WTC11 (cell line): ENCODE results near the gene CCS. TPM values are rescaled to one million over a fixed set of nuclear protein-coding genes. Genes with fewer than 3 reads are reported as not detected.

Source experiments
- ATAC-seq: fragments of 200-7000 bp; cut with Tn5 transposase; 2 replicates; pipeline ENCODE4 v1.10.0; 2021; ENCODE audit warnings: mild to moderate bottlenecking, moderate library complexity
- CTCF ChIA-PET: fragments of 300-600 bp; sonication (Branson Sonifier 250); formaldehyde crosslinking; loops from one replicate; lab custom pipeline; 2021; ENCODE audit warnings: antibody characterized with exemption; lab: Charles Lee
- POLR2A ChIA-PET: fragments of 350-600 bp; sonication (Branson Sonifier 250); formaldehyde crosslinking; loops from one replicate; lab custom pipeline; 2021; ENCODE audit warnings: antibody characterized with exemption; lab: Charles Lee
- DNase-seq: peaks from one replicate; pipeline ENCODE4 v3.0.0; 2021; ENCODE audit warnings: low spot score
- H3K27ac Mint-ChIP-seq: 2 replicates; pipeline ENCODE4 v1.8.0; 2021; ENCODE audit warnings: mixed read lengths
- H3K27me3 Mint-ChIP-seq: 2 replicates; pipeline ENCODE4 v1.8.0; 2021; ENCODE audit warnings: low read depth, mild to moderate bottlenecking, moderate library complexity, mixed read lengths
- H3K36me3 Mint-ChIP-seq: 2 replicates; pipeline ENCODE4 v1.8.0; 2021; ENCODE audit warnings: mixed read lengths
- H3K4me1 Mint-ChIP-seq: 2 replicates; pipeline ENCODE4 v1.8.0; 2022; ENCODE audit warnings: mixed read lengths
- H3K4me3 Mint-ChIP-seq: 2 replicates; pipeline ENCODE4 v1.8.0; 2021; ENCODE audit warnings: mild to moderate bottlenecking, moderate library complexity, mixed read lengths
- H3K9me3 Mint-ChIP-seq: 2 replicates; pipeline ENCODE4 v1.8.0; 2021; ENCODE audit warnings: mixed read lengths
- ATF3 ChIP-seq: sonication (generic); formaldehyde crosslinking; conservative IDR thresholded peaks from 2 replicates; pipeline ENCODE4 v1.8.1; 2022; ENCODE audit warnings: mild to moderate bottlenecking, missing genetic modification reagents
- ATF6 ChIP-seq: sonication (generic); formaldehyde crosslinking; IDR thresholded peaks from 2 replicates; pipeline ENCODE4 v1.8.1; 2023; ENCODE audit warnings: mild to moderate bottlenecking, missing genetic modification reagents
- CDX4 ChIP-seq: fragments of 250-450 bp; sonication (Bioruptor Pico); IDR thresholded peaks from 2 replicates; pipeline ENCODE4 v1.9.0; 2021; ENCODE audit warnings: moderate library complexity, mild to moderate bottlenecking, inconsistent platforms, borderline replicate concordance
- FOXJ3 ChIP-seq: sonication (generic); formaldehyde crosslinking; IDR thresholded peaks from 2 replicates; pipeline ENCODE4 v1.9.0; 2021; ENCODE audit warnings: missing genetic modification reagents, mild to moderate bottlenecking, borderline replicate concordance
- GTF2I ChIP-seq: fragments of 250-450 bp; sonication (Bioruptor Pico); conservative IDR thresholded peaks from 2 replicates; pipeline ENCODE4 v1.4.0; 2021; ENCODE audit warnings: mild to moderate bottlenecking
- HMGA2 ChIP-seq: fragments of 250-450 bp; sonication (Bioruptor Pico); IDR thresholded peaks from 2 replicates; pipeline ENCODE4 v1.4.0; 2021; ENCODE audit warnings: mild to moderate bottlenecking, moderate library complexity
- HMGXB4 ChIP-seq: sonication (generic); formaldehyde crosslinking; IDR thresholded peaks from 2 replicates; pipeline ENCODE4 v1.8.1; 2023; ENCODE audit warnings: mild to moderate bottlenecking, moderate library complexity, missing genetic modification reagents
- IRF2 ChIP-seq: sonication (generic); formaldehyde crosslinking; IDR thresholded peaks from 2 replicates; pipeline ENCODE4 v1.8.0; 2022; ENCODE audit warnings: low read depth, missing genetic modification reagents, borderline replicate concordance
- MXD4 ChIP-seq: fragments of 250-450 bp; sonication (Bioruptor Pico); IDR thresholded peaks from 2 replicates; pipeline ENCODE4 v1.8.0; 2021; ENCODE audit warnings: mild to moderate bottlenecking, moderate library complexity, borderline replicate concordance
- NR1H2 ChIP-seq: sonication (generic); formaldehyde crosslinking; IDR thresholded peaks from 2 replicates; pipeline ENCODE4 v1.9.0; 2021; ENCODE audit warnings: mild to moderate bottlenecking, moderate library complexity, missing genetic modification reagents
- OVOL2 ChIP-seq: fragments of 250-450 bp; sonication (Bioruptor Pico); IDR thresholded peaks from 2 replicates; pipeline ENCODE4 v1.9.0; 2021; ENCODE audit warnings: mild to moderate bottlenecking, borderline replicate concordance
- RELA ChIP-seq: sonication (generic); formaldehyde crosslinking; IDR thresholded peaks from 2 replicates; pipeline ENCODE4 v1.8.1; 2022; ENCODE audit warnings: missing genetic modification reagents, mild to moderate bottlenecking, borderline replicate concordance
- STAT6 ChIP-seq: sonication (generic); formaldehyde crosslinking; conservative IDR thresholded peaks from 2 replicates; pipeline ENCODE4 v1.8.1; 2023; ENCODE audit warnings: mild to moderate bottlenecking, low read depth, missing genetic modification reagents, moderate library complexity
- TEAD1 ChIP-seq: sonication (generic); formaldehyde crosslinking; IDR thresholded peaks from 2 replicates; pipeline ENCODE4 v1.8.0; 2022; ENCODE audit warnings: mild to moderate bottlenecking, missing genetic modification reagents
- ZMAT4 ChIP-seq: fragments of 250-450 bp; sonication (Bioruptor Pico); IDR thresholded peaks from 2 replicates; pipeline ENCODE4 v1.9.0; 2021; ENCODE audit warnings: mild to moderate bottlenecking
- ZNF121 ChIP-seq: sonication (generic); formaldehyde crosslinking; IDR thresholded peaks from 2 replicates; pipeline ENCODE4 v1.8.0; 2023; ENCODE audit warnings: missing genetic modification reagents
- ZNF281 ChIP-seq: sonication (generic); formaldehyde crosslinking; IDR thresholded peaks from 2 replicates; pipeline ENCODE4 v1.8.0; 2023; ENCODE audit warnings: mild to moderate bottlenecking, missing genetic modification reagents
- ZNF416 ChIP-seq: fragments of 250-450 bp; sonication (Bioruptor Pico); IDR thresholded peaks from 2 replicates; pipeline ENCODE4 v1.9.0; 2021; ENCODE audit warnings: mild to moderate bottlenecking, inconsistent platforms
- total RNA-seq: library from RNA; stranded (reverse); gene quantifications from 3 replicates; pipeline ENCODE4 v1.2.3, GENCODE V29; 2021

Gene CCS
- total RNA-seq, 1 experiment from 2014 or later, result 35.9 TPM

- TF ChIP-seq MXD4 (no peak), STAT6 (CRISPR knock-in tag) (no peak), CDX4 (CRISPR knock-in tag) (no peak), ZNF281 (CRISPR knock-in tag) (no peak), GTF2I (no peak), HMGA2 (CRISPR knock-in tag) (no peak), HMGXB4 (CRISPR knock-in tag) (no peak)
- TF ChIP-seq, all 79 proteins: peak for 0
Observed at GRCh38 chr11:66609721-66610617, 17.0 kb downstream of the CCS start (continued).

- no peak overlapping the region for H3K27ac Mint-ChIP-seq
- no peaks in the 10 kb centered on the region; the same call in 1 of the 2 replicates for H3K27me3 Mint-ChIP-seq
- ChIA-PET CTCF (interaction anchor here (1.3 to 1.6 kb wide), 2 partner anchors 20 to 67 kb away, joined by 4 read pairs; partner anchors contain the start of genes CCDC87, CCS and ZDHHC24), POLR2A (interaction anchor here (1.7 kb wide), 1 partner anchor 26 kb away, joined by 6 read pairs; the partner anchor contains the start of gene RBM4)
- peaks cover 2% of the 10 kb centered on the region; the same call in 1 of the 2 replicates for H3K4me1 Mint-ChIP-seq
- DNase-seq (no peak), ATAC-seq (no peak)
- no peak overlapping the region for H3K4me3 Mint-ChIP-seq
- peaks cover 5% of the 10 kb centered on the region for H3K9me3 Mint-ChIP-seq
- TF ChIP-seq ATF3 (CRISPR knock-in tag), result no peak
- no peak for TF ChIP-seq IRF2 (CRISPR knock-in tag)
- no peak for TF ChIP-seq OVOL2 (CRISPR knock-in tag)
- TF ChIP-seq ZNF121, result no peak
- TF ChIP-seq, all 79 proteins: peak for 0
- peaks cover 9% of the 10 kb centered on the region for H3K36me3 Mint-ChIP-seq
Observed at GRCh38 chr11:66612458-66612857, 19.5 kb downstream of the CCS start.

GRCh38 chr11:66614073-66614472 is 21.1 kb downstream of the CCS start:
- Mint-ChIP-seq H3K9me3 (peaks cover 5% of the 10 kb centered on the region), H3K27ac (no peak overlapping the region), H3K27me3 (no peaks in the 10 kb centered on the region), H3K4me3 (no peak overlapping the region), H3K36me3 (peaks cover 25% of the 10 kb centered on the region), H3K4me1 (peaks cover 16% of the 10 kb centered on the region)
- CTCF ChIA-PET, result interaction anchor here (0.6 to 0.9 kb wide), 2 partner anchors 22 to 23 kb away, joined by 4 read pairs; partner anchors contain the start of genes CCDC87 and CCS
- POLR2A ChIA-PET, result interaction anchor here (0.7 kb wide), 1 partner anchor 10 kb away, joined by 5 read pairs; no protein-coding TSS in a partner anchor
- DNase-seq (no peak), ATAC-seq (no peak)
- TF ChIP-seq ZMAT4 (no peak), HMGXB4 (CRISPR knock-in tag) (no peak), RELA (no peak), FOXJ3 (no peak), TEAD1 (CRISPR knock-in tag) (no peak), ZNF416 (CRISPR knock-in tag) (no peak), NR1H2 (CRISPR knock-in tag) (no peak), ATF6 (CRISPR knock-in tag) (no peak)
